ENCODE measurements around the gene EPHA8. TPM values are rescaled to one million over a fixed set of nuclear protein-coding genes. Genes with fewer than 3 reads are reported as not detected.

The EPHA8 gene
- total RNA-seq, 2 experiments from 2014 or later, result not detected

DNA sequence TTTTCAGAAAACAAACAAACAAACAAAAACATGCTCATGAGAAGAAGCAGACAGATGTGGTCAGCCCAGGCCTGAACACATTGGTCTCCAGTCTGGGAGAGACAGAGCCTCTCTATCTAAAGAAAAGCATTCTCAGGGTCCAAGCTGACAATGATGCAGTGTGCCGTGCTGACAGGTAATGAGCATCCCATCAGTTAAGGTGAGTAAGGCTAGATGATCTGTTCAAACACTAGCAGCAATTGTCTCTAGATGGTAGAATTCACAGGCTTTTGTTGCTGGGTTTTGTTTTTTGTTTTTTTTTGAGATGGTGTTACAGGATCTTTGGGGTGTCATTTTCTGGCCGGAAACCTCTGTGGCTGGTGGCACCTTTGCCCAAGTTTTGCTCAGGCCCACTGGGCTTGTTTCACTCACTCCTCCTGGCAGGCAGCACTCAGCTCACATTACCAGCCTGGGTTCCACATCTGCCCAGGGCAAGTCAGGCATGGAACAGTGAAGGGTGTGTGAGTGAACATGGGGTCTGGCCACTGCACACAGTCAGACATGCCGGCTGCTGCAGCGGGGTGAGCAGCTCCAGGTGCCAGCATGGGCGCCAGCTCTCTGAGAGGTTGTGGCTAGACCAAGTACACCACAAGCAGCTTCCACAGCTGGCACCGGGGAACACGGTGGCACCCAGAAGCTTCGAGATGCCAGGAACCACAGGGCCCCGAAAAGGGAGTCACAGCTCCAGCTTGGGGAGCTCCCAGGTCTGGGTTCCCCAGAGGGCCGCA, 70.6 kb downstream of the EPHA8 start:
- Histone ChIP-seq H3K27me3 (ENCODE audit: control insufficient read depth in 1 of 2, insufficient read depth in 2 of 2, low read length in 2 of 2) (peaks cover 8 to 9% of the 10 kb centered on the region in 2 experiments), H3K4me1 (ENCODE audit: insufficient read depth, low read length) (no peaks in the 10 kb centered on the region), H3K36me3 (ENCODE audit: insufficient read depth, low read length) (no peaks in the 10 kb centered on the region), H3K4me3 (ENCODE audit: low read length) (no peak overlapping the region), H3K27ac (ENCODE audit: low read depth in 1 of 2, low read length in 2 of 2) (no peak overlapping the region), H3K9me3 (ENCODE audit: control insufficient read depth in 1 of 2, insufficient read depth in 1 of 2, low read length in 2 of 2) (peaks cover 0 to 18% of the 10 kb centered on the region in 2 experiments)
- H3K4me1 Mint-ChIP-seq (ENCODE audit: low read depth), result no peaks in the 10 kb centered on the region
- H3K27me3 Mint-ChIP-seq, result peaks cover 41% of the 10 kb centered on the region
- ChIA-PET POLR2A (no interaction called here), CTCF (no interaction called here)
- H3K27ac Mint-ChIP-seq, result no peak overlapping the region
- no peak overlapping the region for H3K4me3 Mint-ChIP-seq
- no peak for ATAC-seq (ENCODE audit: poor library complexity)
- TF ChIP-seq, protein P1, sequence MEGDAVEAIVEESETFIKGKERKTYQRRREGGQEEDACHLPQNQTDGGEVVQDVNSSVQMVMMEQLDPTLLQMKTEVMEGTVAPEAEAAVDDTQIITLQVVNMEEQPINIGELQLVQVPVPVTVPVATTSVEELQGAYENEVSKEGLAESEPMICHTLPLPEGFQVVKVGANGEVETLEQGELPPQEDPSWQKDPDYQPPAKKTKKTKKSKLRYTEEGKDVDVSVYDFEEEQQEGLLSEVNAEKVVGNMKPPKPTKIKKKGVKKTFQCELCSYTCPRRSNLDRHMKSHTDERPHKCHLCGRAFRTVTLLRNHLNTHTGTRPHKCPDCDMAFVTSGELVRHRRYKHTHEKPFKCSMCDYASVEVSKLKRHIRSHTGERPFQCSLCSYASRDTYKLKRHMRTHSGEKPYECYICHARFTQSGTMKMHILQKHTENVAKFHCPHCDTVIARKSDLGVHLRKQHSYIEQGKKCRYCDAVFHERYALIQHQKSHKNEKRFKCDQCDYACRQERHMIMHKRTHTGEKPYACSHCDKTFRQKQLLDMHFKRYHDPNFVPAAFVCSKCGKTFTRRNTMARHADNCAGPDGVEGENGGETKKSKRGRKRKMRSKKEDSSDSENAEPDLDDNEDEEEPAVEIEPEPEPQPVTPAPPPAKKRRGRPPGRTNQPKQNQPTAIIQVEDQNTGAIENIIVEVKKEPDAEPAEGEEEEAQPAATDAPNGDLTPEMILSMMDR (IDR thresholded peaks at IDR 0.05), result no peak
- peak in 1 of 14 experiments; percentile 12 for DNase-seq
- intact Hi-C loops (cut with DNase I, micrococcal nuclease), result no loop called here
- no peaks in the 10 kb centered on the region for H3K9me3 Mint-ChIP-seq
- H3K36me3 Mint-ChIP-seq (ENCODE audit: low read depth), result no peaks in the 10 kb centered on the region

DNA sequence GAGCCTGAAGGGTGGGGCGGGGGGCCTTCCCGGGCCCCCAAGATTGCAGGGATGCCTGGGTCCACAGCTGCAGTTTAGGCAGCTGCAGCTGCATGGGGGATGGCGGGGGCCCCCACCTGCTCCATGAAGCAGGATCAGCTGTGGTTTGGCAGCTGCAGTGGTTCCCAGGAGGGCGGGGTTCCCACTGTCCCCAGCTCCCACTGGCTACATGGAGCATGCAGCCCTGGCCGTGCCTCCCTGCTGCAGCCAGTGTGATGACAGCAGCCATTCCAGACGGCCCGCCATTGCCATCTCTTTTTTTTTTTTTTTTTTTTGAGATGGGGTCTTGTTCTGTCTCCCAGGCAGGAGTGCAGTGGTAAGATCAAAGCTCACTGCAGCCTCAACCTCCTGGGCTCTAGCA, 72.1 kb downstream of the EPHA8 start:
- intact Hi-C loops (cut with DNase I, micrococcal nuclease), result no loop called here
- H3K4me3 ChIP-seq (ENCODE audit: low read length), result no peak overlapping the region
- peaks cover 38% of the 10 kb centered on the region for H3K27me3 Mint-ChIP-seq
- CTCF ChIA-PET, result no interaction called here
- no peak overlapping the region for H3K27ac ChIP-seq (ENCODE audit: low read depth in 1 of 2, low read length in 2 of 2)
- no peak for DNase-seq
- no peaks in the 10 kb centered on the region for H3K9me3 Mint-ChIP-seq
- no peaks in the 10 kb centered on the region for H3K36me3 Mint-ChIP-seq (ENCODE audit: low read depth)
- no peak for ATAC-seq (ENCODE audit: poor library complexity)
- TF ChIP-seq, protein P1 (IDR thresholded peaks at IDR 0.05), result no peak
- peaks cover 8 to 9% of the 10 kb centered on the region in 2 experiments for H3K27me3 ChIP-seq (ENCODE audit: control insufficient read depth in 1 of 2, insufficient read depth in 2 of 2, low read length in 2 of 2)
- POLR2A ChIA-PET, result no interaction called here
- H3K4me3 Mint-ChIP-seq, result no peak overlapping the region
- H3K36me3 ChIP-seq (ENCODE audit: insufficient read depth, low read length), result no peaks in the 10 kb centered on the region
- peaks cover 0 to 18% of the 10 kb centered on the region in 2 experiments for H3K9me3 ChIP-seq (ENCODE audit: control insufficient read depth in 1 of 2, insufficient read depth in 1 of 2, low read length in 2 of 2)
- no peaks in the 10 kb centered on the region for H3K4me1 Mint-ChIP-seq (ENCODE audit: low read depth)
- no peak overlapping the region for H3K27ac Mint-ChIP-seq
- H3K4me1 ChIP-seq (ENCODE audit: insufficient read depth, low read length), result no peaks in the 10 kb centered on the region

DNA sequence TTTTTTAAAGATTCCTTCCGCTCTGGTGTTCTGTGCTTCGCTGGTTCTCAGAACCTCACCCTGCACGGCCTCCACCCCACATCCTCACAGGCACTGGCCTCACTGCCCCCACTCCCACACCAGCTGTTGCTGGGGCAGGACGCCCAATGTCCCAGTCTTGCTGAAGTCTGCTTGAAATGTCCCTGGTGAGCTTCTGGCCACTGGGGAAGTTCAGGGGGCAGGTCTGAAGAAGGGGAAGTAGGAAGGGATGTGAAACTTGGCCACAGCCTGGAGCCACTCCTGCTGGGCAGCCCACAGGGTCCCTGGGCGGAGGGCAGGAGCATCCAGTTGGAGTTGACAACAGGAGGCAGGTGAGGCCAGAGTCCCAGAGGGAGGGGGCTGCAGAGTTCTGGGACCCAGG, 73.1 kb downstream of the EPHA8 start, which contains the start of gene C1QA:
Gene C1QA (plus strand): TSS at position 276 of the 400 bp plus-strand sequence. CDS start 989 bp downstream, outside the sequence.
- TF ChIP-seq, protein P1 (IDR thresholded peaks at IDR 0.05), result no peak
- intact Hi-C loops (cut with DNase I, micrococcal nuclease), result no loop called here
- ChIA-PET POLR2A (interaction anchor here (0.7 kb wide), 1 partner anchor 8 kb away, joined by 3 read pairs; no protein-coding TSS in a partner anchor), CTCF (no interaction called here)
- Histone ChIP-seq H3K27me3 (ENCODE audit: control insufficient read depth in 1 of 2, insufficient read depth in 2 of 2, low read length in 2 of 2) (peaks cover 8 to 9% of the 10 kb centered on the region in 2 experiments), H3K4me1 (ENCODE audit: insufficient read depth, low read length) (no peaks in the 10 kb centered on the region), H3K9me3 (ENCODE audit: control insufficient read depth in 1 of 2, insufficient read depth in 1 of 2, low read length in 2 of 2) (peaks cover 0 to 18% of the 10 kb centered on the region in 2 experiments), H3K27ac (ENCODE audit: low read depth in 1 of 2, low read length in 2 of 2) (no peak within 1 kb of the TSS), H3K4me3 (ENCODE audit: low read length) (no peak within 1 kb of the TSS), H3K36me3 (ENCODE audit: insufficient read depth, low read length) (no peaks in the 10 kb centered on the region)
- H3K4me3 Mint-ChIP-seq, result no peak within 1 kb of the TSS
- ATAC-seq (ENCODE audit: poor library complexity) (no peak), DNase-seq (peak in 1 of 14 experiments; percentile 16)
- no peaks in the 10 kb centered on the region for H3K4me1 Mint-ChIP-seq (ENCODE audit: low read depth)
- no peaks in the 10 kb centered on the region for H3K36me3 Mint-ChIP-seq (ENCODE audit: low read depth)
- H3K9me3 Mint-ChIP-seq, result no peaks in the 10 kb centered on the region
- peaks cover 39% of the 10 kb centered on the region for H3K27me3 Mint-ChIP-seq
- no peak within 1 kb of the TSS for H3K27ac Mint-ChIP-seq

All from CD4-positive, alpha-beta T cell (primary cell).